ENCODE results near the gene TEAD1.

GRCh38 chr11:12882670-12883069 is 208.4 kb downstream of the TEAD1 start:
- TF ChIP-seq CTCF (IDR thresholded peaks at IDR 0.05; ENCODE audit: insufficient read depth, low read length) (no peak), REST (IDR thresholded peaks at IDR 0.05; ENCODE audit: insufficient replicate concordance, low read depth) (no peak), GABPA (IDR thresholded peaks at IDR 0.05; ENCODE audit: low read depth) (no peak), POLR2AphosphoS5 (IDR thresholded peaks at IDR 0.05; ENCODE audit: low read depth) (no peak)
